OCI-M2 (cell line): ENCODE data around the gene ZNF80.

Experiments
- DNase-seq: peaks from one replicate; lab custom pipeline; 2025; ENCODE audit not compliant: unreplicated experiment; lab: John Stamatoyannopoulos, UW

Gene ZNF80

GRCh38 chr3:114221165-114221880 lies 16.1 kb downstream of the ZNF80 start:
- no peak for DNase-seq

- no peak for DNase-seq
Observed at GRCh38 chr3:114219741-114220140, 17.6 kb downstream of the ZNF80 start.

- no peak for DNase-seq
Observed at GRCh38 chr3:114218578-114219185, 18.7 kb downstream of the ZNF80 start.

GRCh38 chr3:114218006-114218405 lies 19.4 kb downstream of the ZNF80 start:
- no peak for DNase-seq

- DNase-seq = no peak
Observed at GRCh38 chr3:114217266-114217665, 20.1 kb downstream of the ZNF80 start.

- DNase-seq = no peak
Observed at GRCh38 chr3:114216186-114216970, 21.0 kb downstream of the ZNF80 start.

- DNase-seq = no peak
Observed at GRCh38 chr3:114214542-114215341, 22.6 kb downstream of the ZNF80 start.

GRCh38 chr3:114213627-114214541 lies 23.5 kb downstream of the ZNF80 start:
- no peak for DNase-seq

GRCh38 chr3:114213292-114213626 lies 24.1 kb downstream of the ZNF80 start:
- DNase-seq = no peak

GRCh38 chr3:114212646-114213045 lies 24.7 kb downstream of the ZNF80 start:
- no peak for DNase-seq

- DNase-seq = no peak
Observed at GRCh38 chr3:114207768-114208167, 29.6 kb downstream of the ZNF80 start.

- no peak for DNase-seq
Observed at GRCh38 chr3:114206342-114206741, 31.0 kb downstream of the ZNF80 start.

GRCh38 chr3:114205541-114205940 lies 31.8 kb downstream of the ZNF80 start:
- no peak for DNase-seq

- no peak for DNase-seq
Observed at GRCh38 chr3:114194750-114195149, 42.6 kb downstream of the ZNF80 start.

- DNase-seq = no peak
Observed at GRCh38 chr3:114192136-114192535, 45.2 kb downstream of the ZNF80 start.

GRCh38 chr3:114186501-114186900 lies 50.9 kb downstream of the ZNF80 start:
- no peak for DNase-seq
